ENCODE measurements around the gene KRT85.

KRT85 gene

GRCh38 chr12:52316701-52317100, 50.6 kb downstream of the KRT85 start:
- TF ChIP-seq POLR2AphosphoS5 (IDR thresholded peaks at IDR 0.05; ENCODE audit: low read depth, low read length), result no peak
- TF ChIP-seq TAF1 (IDR thresholded peaks at IDR 0.05; ENCODE audit: borderline replicate concordance, insufficient read depth, low read length), result no peak

- TF ChIP-seq POLR2AphosphoS5 (IDR thresholded peaks at IDR 0.05; ENCODE audit: low read depth, low read length) (no peak), TAF1 (IDR thresholded peaks at IDR 0.05; ENCODE audit: borderline replicate concordance, insufficient read depth, low read length) (no peak), SIN3A (IDR thresholded peaks at IDR 0.05; ENCODE audit: borderline replicate concordance, insufficient read depth, low read length) (no peak), REST (IDR thresholded peaks at IDR 0.05; ENCODE audit: insufficient read depth in 1 of 2, low read depth in 2 of 2, low read length in 2 of 2) (no peak), FOXP2 (optimal IDR thresholded peaks at IDR 0.05; ENCODE audit: borderline replicate concordance, extremely low read depth, extremely low read length, insufficient read depth) (no peak)
These were observed 51.0 kb downstream of the KRT85 start for GRCh38 chr12:52316290-52316689.

GRCh38 chr12:52314511-52314910, 52.8 kb downstream of the KRT85 start:
- TF ChIP-seq SIN3A (IDR thresholded peaks at IDR 0.05; ENCODE audit: borderline replicate concordance, insufficient read depth, low read length) (no peak), TAF1 (IDR thresholded peaks at IDR 0.05; ENCODE audit: borderline replicate concordance, insufficient read depth, low read length) (no peak), POLR2AphosphoS5 (IDR thresholded peaks at IDR 0.05; ENCODE audit: low read depth, low read length) (no peak), REST (IDR thresholded peaks at IDR 0.05; ENCODE audit: insufficient read depth in 1 of 2, low read depth in 2 of 2, low read length in 2 of 2) (no peak), FOXP2 (optimal IDR thresholded peaks at IDR 0.05; ENCODE audit: borderline replicate concordance, extremely low read depth, extremely low read length, insufficient read depth) (no peak)

GRCh38 chr12:52313926-52314325, 53.4 kb downstream of the KRT85 start:
- TF ChIP-seq FOXP2 (optimal IDR thresholded peaks at IDR 0.05; ENCODE audit: borderline replicate concordance, extremely low read depth, extremely low read length, insufficient read depth) (no peak), REST (IDR thresholded peaks at IDR 0.05; ENCODE audit: insufficient read depth in 1 of 2, low read depth in 2 of 2, low read length in 2 of 2) (no peak), TAF1 (IDR thresholded peaks at IDR 0.05; ENCODE audit: borderline replicate concordance, insufficient read depth, low read length) (no peak), SIN3A (IDR thresholded peaks at IDR 0.05; ENCODE audit: borderline replicate concordance, insufficient read depth, low read length) (no peak), POLR2AphosphoS5 (IDR thresholded peaks at IDR 0.05; ENCODE audit: low read depth, low read length) (no peak)

- TF ChIP-seq SIN3A (IDR thresholded peaks at IDR 0.05; ENCODE audit: borderline replicate concordance, insufficient read depth, low read length) (no peak), FOXP2 (optimal IDR thresholded peaks at IDR 0.05; ENCODE audit: borderline replicate concordance, extremely low read depth, extremely low read length, insufficient read depth) (no peak), TAF1 (IDR thresholded peaks at IDR 0.05; ENCODE audit: borderline replicate concordance, insufficient read depth, low read length) (no peak), POLR2AphosphoS5 (IDR thresholded peaks at IDR 0.05; ENCODE audit: low read depth, low read length) (no peak), REST (IDR thresholded peaks at IDR 0.05; ENCODE audit: insufficient read depth in 1 of 2, low read depth in 2 of 2, low read length in 2 of 2) (no peak)
These were observed 53.8 kb downstream of the KRT85 start for GRCh38 chr12:52313461-52313860.
